MM.1S (cell line): ENCODE data around the gene GPX4.

ENCODE experiments used
- EZH2phosphoT487 ChIP-seq: fragments of 300-600 bp; sonication (generic); IDR thresholded peaks from 2 replicates; pipeline ENCODE4 v1.6.1; 2018; ENCODE audit warnings: antibody characterized with exemption, low read length
- TF ChIP-seq, protein P1 (sequence below): fragments of 300-600 bp; sonication (generic); IDR thresholded peaks from 2 replicates; pipeline ENCODE4 v1.5.1; 2016; ENCODE audit warnings: antibody characterized with exemption, low read length, mixed read lengths

DNA sequence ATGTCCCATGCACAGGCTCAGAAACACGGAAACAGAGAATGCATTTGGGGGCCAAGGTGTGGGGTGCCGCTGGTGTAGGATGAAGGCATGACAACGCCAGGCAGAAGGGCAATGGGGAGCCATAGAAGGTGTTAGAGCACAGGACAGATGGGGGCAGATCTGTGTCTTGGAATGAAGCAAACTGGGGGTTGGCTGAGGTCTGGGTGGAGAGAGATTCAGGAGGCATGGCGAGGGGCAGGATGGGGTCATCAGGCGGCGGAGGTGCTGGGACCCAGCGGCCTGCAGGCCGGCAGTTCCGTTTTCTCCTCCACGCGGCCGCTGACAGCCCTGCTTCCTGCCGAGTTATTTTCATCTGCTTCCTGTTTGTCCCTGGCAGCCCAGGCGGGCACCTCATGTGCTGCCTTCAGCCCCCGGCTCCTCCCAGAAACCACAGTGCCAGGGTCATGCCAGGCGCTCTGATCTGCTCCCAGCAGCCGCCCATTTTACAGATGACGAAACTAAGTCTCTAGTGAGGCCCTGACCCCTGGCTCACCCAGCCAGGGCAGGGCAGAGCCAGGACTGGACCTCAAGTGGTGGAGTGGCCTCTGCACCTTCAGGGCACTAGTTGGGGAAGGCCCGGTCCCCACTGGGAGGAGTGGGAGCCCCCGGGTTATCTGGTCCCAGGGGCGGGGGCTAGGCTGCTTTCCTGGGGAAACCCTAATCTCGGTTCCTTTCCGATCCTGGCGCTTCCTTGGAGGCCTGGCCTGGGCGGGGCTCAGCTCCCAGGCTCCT lies 34.6 kb upstream of the GPX4 start:
- TF ChIP-seq, protein P1, sequence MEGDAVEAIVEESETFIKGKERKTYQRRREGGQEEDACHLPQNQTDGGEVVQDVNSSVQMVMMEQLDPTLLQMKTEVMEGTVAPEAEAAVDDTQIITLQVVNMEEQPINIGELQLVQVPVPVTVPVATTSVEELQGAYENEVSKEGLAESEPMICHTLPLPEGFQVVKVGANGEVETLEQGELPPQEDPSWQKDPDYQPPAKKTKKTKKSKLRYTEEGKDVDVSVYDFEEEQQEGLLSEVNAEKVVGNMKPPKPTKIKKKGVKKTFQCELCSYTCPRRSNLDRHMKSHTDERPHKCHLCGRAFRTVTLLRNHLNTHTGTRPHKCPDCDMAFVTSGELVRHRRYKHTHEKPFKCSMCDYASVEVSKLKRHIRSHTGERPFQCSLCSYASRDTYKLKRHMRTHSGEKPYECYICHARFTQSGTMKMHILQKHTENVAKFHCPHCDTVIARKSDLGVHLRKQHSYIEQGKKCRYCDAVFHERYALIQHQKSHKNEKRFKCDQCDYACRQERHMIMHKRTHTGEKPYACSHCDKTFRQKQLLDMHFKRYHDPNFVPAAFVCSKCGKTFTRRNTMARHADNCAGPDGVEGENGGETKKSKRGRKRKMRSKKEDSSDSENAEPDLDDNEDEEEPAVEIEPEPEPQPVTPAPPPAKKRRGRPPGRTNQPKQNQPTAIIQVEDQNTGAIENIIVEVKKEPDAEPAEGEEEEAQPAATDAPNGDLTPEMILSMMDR: peak; percentile 15; the same call in 1 of the 2 replicates
- no peak for TF ChIP-seq EZH2phosphoT487
